CD14-positive monocyte (primary cell): ENCODE data around the gene GAN. TPM values are rescaled to one million over a fixed set of nuclear protein-coding genes. Genes with fewer than 3 reads are reported as not detected.

ENCODE experiments used
- DNase-seq, 3 donors: peaks; one replicate each; pipeline ENCODE4 v3.0.0-alpha.2; 2011 to 2022
- H2AFZ ChIP-seq: 2 replicates; pipeline ENCODE4 v1.6.0; 2012; ENCODE audit warnings: mild to moderate bottlenecking, low read depth, low read length, inconsistent platforms; ENCODE audit not compliant: insufficient read depth, poor library complexity, severe bottlenecking
- H3K27ac ChIP-seq, 2 donors: 1 replicate in 1 of 2; 2 replicates in 1 of 2; pipeline ENCODE4 v1.5.1; 2012 to 2013; ENCODE audit warnings: low read length in 2 of 2, control low read depth in 1 of 2, inconsistent platforms in 1 of 2, low read depth in 1 of 2, mild to moderate bottlenecking in 1 of 2
- H3K27me3 ChIP-seq, 2 donors: one replicate each; pipeline versions ENCODE4 v1.6.0 to v1.6.1; 2011 to 2013; ENCODE audit warnings: low read length in 2 of 2; ENCODE audit not compliant: control insufficient read depth in 2 of 2, insufficient read depth in 2 of 2
- H3K36me3 ChIP-seq, 2 donors: replicated peaks in 1 of 2; 1 replicate in 1 of 2; 2 replicates in 1 of 2; pipeline versions ENCODE4 v1.5.1 to v1.6.1; 2012 to 2013; ENCODE audit warnings: low read length in 2 of 2, control low read depth in 1 of 2, inconsistent platforms in 1 of 2, mild to moderate bottlenecking in 1 of 2; ENCODE audit not compliant: insufficient read depth in 2 of 2, control insufficient read depth in 1 of 2
- H3K4me1 ChIP-seq, 2 donors: 1 replicate in 1 of 2; 2 replicates in 1 of 2; pipeline versions ENCODE4 v1.5.1 to v1.6.1; 2012 to 2013; ENCODE audit warnings: low read length in 2 of 2, control low read depth in 1 of 2, inconsistent platforms in 1 of 2, mild to moderate bottlenecking in 1 of 2, moderate library complexity in 1 of 2; ENCODE audit not compliant: insufficient read depth in 2 of 2, control insufficient read depth in 1 of 2
- H3K4me2 ChIP-seq: replicated peaks from 2 replicates; pipeline ENCODE3; 2012; ENCODE audit warnings: low read length, moderate library complexity, mild to moderate bottlenecking; ENCODE audit not compliant: poor library complexity, severe bottlenecking; ENCODE audit errors: extremely low read depth
- H3K4me3 ChIP-seq, 3 experiments: fragments of 200-600 bp in 1 of 3; sonication (generic) in 1 of 3; replicated peaks in 1 of 3; 1 replicate in 2 of 3; 2 replicates in 1 of 3; pipeline ENCODE4 v1.5.1; 2011 to 2013; ENCODE audit warnings: low read length in 3 of 3, mild to moderate bottlenecking in 3 of 3, control low read depth in 2 of 3, low read depth in 2 of 3, inconsistent platforms in 1 of 3, moderate library complexity in 1 of 3
- H3K79me2 ChIP-seq: 2 replicates; pipeline ENCODE4 v1.6.0; 2012; ENCODE audit warnings: mild to moderate bottlenecking, control low read depth, inconsistent platforms, low read length, moderate library complexity; ENCODE audit not compliant: insufficient read depth
- H3K9ac ChIP-seq: 2 replicates; pipeline ENCODE4 v1.6.0; 2017; ENCODE audit warnings: low read length, mild to moderate bottlenecking; ENCODE audit not compliant: insufficient read depth, poor library complexity, severe bottlenecking
- H3K9me3 ChIP-seq, 2 donors: replicated peaks in 1 of 2; 1 replicate in 1 of 2; 2 replicates in 1 of 2; pipeline versions ENCODE4 v1.5.1 to v1.6.1; 2012 to 2013; ENCODE audit warnings: low read length in 2 of 2, control low read depth in 1 of 2; ENCODE audit not compliant: control insufficient read depth in 1 of 2, insufficient read depth in 1 of 2
- H4K20me1 ChIP-seq: 2 replicates; pipeline ENCODE4 v1.6.0; 2012; ENCODE audit warnings: mild to moderate bottlenecking, low read length, control low read depth, moderate library complexity; ENCODE audit not compliant: insufficient read depth
- H3K27ac Mint-ChIP-seq, 7 donors: one replicate each; pipeline ENCODE4 v1.8.0; 2020; ENCODE audit warnings: mild to moderate bottlenecking in 7 of 7, mixed read lengths in 7 of 7, moderate library complexity in 6 of 7, inconsistent platforms in 2 of 7
- H3K27me3 Mint-ChIP-seq, 3 donors: one replicate each; pipeline ENCODE4 v1.8.0; 2021 to 2022; ENCODE audit warnings: low read depth in 3 of 3, mild to moderate bottlenecking in 3 of 3, mixed read lengths in 3 of 3, moderate library complexity in 3 of 3, inconsistent platforms in 1 of 3
- H3K36me3 Mint-ChIP-seq, 2 donors: one replicate each; pipeline ENCODE4 v1.8.0; 2020; ENCODE audit warnings: mixed read lengths in 2 of 2, inconsistent platforms in 1 of 2, mild to moderate bottlenecking in 1 of 2
- H3K4me1 Mint-ChIP-seq: one replicate; pipeline ENCODE4 v1.8.0; 2020; ENCODE audit warnings: mild to moderate bottlenecking, mixed read lengths
- H3K4me3 Mint-ChIP-seq, 2 donors: one replicate each; pipeline ENCODE4 v1.8.0; 2020; ENCODE audit warnings: mild to moderate bottlenecking in 2 of 2, mixed read lengths in 2 of 2, moderate library complexity in 1 of 2
- H3K9me3 Mint-ChIP-seq, 7 donors: one replicate each; pipeline ENCODE4 v1.8.0; 2020 to 2022; ENCODE audit warnings: mixed read lengths in 7 of 7, mild to moderate bottlenecking in 6 of 7, moderate library complexity in 6 of 7, inconsistent platforms in 2 of 7
- CTCF ChIP-seq: fragments of 200-600 bp; IDR thresholded peaks from one replicate; pipeline ENCODE4 v1.8.0; 2022; ENCODE audit warnings: antibody characterized with exemption, mild to moderate bottlenecking
- WGBS: methylation state at CpG from one replicate; pipeline ENCODE4 v1.1.5; 2013; ENCODE audit warnings: missing lambda C conversion rate; ENCODE audit not compliant: insufficient coverage; 5-methylcytosine and 5-hydroxymethylcytosine counted together
- intact Hi-C, 2 donors: fragments of 100-400 bp; cut with micrococcal nuclease; formaldehyde crosslinking; loops; one replicate each; pipeline versions ENCODE4 v1.15.0 to v1.15.1; 2023
- polyA plus RNA-seq, 3 donors: library from polyadenylated mRNA; depleted of rRNA in 1 of 3; unstranded in 2 of 3; stranded (reverse) in 1 of 3; fragments of 300-500 nt in 2 of 3; fragments of >200 nt in 1 of 3; fragmentation: Illumina TruSeq in 2 of 3; gene quantifications; 1 replicate in 2 of 3; 2 replicates in 1 of 3; pipeline ENCODE4 v1.2.3, GENCODE V29; 2012 to 2021

The GAN gene
- polyA plus RNA-seq, 3 donors: 0.89 to 1.2 (median 1.0) TPM

- Histone ChIP-seq H3K9ac (no peak overlapping the region), H2AFZ (no peak overlapping the region), H3K36me3 (peaks cover 10 to 49% of the 10 kb centered on the region in 2 donors), H3K79me2 (no peaks in the 10 kb centered on the region), H3K27ac (no peak overlapping the region), H3K4me3 (no peak overlapping the region), H3K4me1 (no peaks in the 10 kb centered on the region), H3K9me3 (no peaks in the 10 kb centered on the region), H3K4me2 (no peak overlapping the region), H4K20me1 (no peaks in the 10 kb centered on the region), H3K27me3 (no peaks in the 10 kb centered on the region)
- WGBS: no CpG with 5 or more reads among the region's 9 CpGs
- no peaks in the 10 kb centered on the region for H3K27me3 Mint-ChIP-seq
- intact Hi-C loops: no loop called here
- H3K4me1 Mint-ChIP-seq: no peaks in the 10 kb centered on the region
- no peak overlapping the region for H3K27ac Mint-ChIP-seq
- DNase-seq: no peak
- H3K36me3 Mint-ChIP-seq: peaks cover 40 to 46% of the 10 kb centered on the region in 2 donors
- H3K9me3 Mint-ChIP-seq: peaks cover 0 to 2% (median 0%) of the 10 kb centered on the region in 7 donors
- no peak for TF ChIP-seq CTCF
- no peak overlapping the region for H3K4me3 Mint-ChIP-seq
These were observed 43.0 kb downstream of the GAN start for GRCh38 chr16:81357711-81358260.

GRCh38 chr16:81358860-81359259, 44.1 kb downstream of the GAN start:
- no CpG with 5 or more reads among the region's 1 CpG for WGBS
- Mint-ChIP-seq H3K27me3 (no peaks in the 10 kb centered on the region), H3K4me1 (no peaks in the 10 kb centered on the region), H3K4me3 (no peak overlapping the region), H3K36me3 (peaks cover 50 to 56% of the 10 kb centered on the region in 2 donors), H3K9me3 (peaks cover 0 to 2% (median 0%) of the 10 kb centered on the region in 7 donors), H3K27ac (no peak overlapping the region)
- Histone ChIP-seq H3K27ac (no peak overlapping the region), H3K27me3 (no peaks in the 10 kb centered on the region), H3K36me3 (peaks cover 15 to 59% of the 10 kb centered on the region in 2 donors), H2AFZ (no peak overlapping the region), H3K4me3 (no peak overlapping the region), H3K4me2 (no peak overlapping the region), H3K4me1 (no peaks in the 10 kb centered on the region), H3K9me3 (no peaks in the 10 kb centered on the region), H3K9ac (no peak overlapping the region), H3K79me2 (no peaks in the 10 kb centered on the region), H4K20me1 (no peaks in the 10 kb centered on the region)
- no peak for TF ChIP-seq CTCF
- intact Hi-C loops: no loop called here
- DNase-seq: no peak
